Stimulated activated CD4-positive, alpha-beta T cell treated with anti-CD3 and anti-CD28 coated beads, Interleukin-2, amount 100 ng/mL, for 4 hours (primary cell): ENCODE results near the gene EHD2.
"Not testable (repeated sequence)": the region's sequence is repeated elsewhere in the genome, so short reads cannot be mapped to it uniquely, and the experiment has no call there.

ENCODE experiments used
- DNase-seq: peaks from one replicate; pipeline ENCODE4 v3.0.0-alpha.2; 2020; ENCODE audit warnings: low read depth

The EHD2 gene

DNA sequence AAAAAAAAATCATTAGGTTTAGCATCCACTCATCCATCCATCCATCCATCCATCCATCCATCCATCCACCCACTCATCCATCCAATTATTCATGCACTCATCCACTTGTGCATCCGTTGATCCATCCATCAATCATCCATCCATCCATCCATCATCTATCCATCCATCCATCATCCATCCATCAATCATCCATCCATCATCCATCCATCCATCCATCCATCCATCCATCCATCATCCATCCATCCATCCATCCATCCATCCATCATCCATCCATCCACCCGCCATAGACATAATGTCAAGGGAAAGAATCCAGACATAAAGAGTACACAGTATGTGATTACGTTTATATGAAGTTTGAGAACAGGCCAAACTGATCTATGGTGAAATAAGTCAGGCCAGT is 56.3 kb downstream of the EHD2 start:
- no peak for DNase-seq

DNA sequence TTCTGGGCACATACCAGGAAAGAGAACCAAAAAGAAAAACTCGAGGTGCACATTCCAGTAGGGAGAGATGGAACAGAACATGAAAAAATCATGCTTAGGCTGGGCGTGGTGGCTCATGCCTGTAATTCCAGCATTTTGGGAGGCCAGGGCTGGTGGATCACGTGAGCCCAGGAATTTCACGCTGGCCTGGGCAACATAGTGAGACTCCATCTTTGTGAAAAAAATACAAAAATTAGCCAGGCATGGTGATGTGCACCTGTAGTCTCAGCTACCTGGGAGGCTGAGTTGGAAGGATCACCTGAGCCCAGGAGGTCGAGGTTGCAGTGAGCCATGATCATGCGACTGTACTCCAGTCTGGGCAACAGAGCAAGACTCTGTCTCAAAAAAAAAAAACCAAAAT is 58.1 kb downstream of the EHD2 start:
- DNase-seq, result not testable (repeated sequence)

DNA sequence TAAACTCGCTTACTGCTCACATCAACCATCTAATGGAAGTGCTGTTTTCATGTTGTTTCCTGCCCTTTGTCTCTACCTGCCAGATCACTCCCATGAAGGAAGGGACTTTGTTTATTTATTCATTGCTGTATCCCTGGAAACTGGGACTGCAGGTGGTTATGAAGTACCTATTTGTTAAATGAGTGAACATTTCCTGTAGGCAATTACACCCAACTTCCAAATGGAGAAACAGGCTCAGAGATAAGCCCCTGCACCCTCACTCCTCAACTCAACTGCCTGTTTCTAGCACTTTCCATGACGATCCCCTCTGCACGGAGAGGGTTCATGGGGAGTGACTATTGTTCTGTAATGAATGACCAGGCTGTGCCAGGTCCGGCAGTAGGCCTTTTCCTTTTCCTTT is 63.3 kb downstream of the EHD2 start:
- no peak for DNase-seq

DNA sequence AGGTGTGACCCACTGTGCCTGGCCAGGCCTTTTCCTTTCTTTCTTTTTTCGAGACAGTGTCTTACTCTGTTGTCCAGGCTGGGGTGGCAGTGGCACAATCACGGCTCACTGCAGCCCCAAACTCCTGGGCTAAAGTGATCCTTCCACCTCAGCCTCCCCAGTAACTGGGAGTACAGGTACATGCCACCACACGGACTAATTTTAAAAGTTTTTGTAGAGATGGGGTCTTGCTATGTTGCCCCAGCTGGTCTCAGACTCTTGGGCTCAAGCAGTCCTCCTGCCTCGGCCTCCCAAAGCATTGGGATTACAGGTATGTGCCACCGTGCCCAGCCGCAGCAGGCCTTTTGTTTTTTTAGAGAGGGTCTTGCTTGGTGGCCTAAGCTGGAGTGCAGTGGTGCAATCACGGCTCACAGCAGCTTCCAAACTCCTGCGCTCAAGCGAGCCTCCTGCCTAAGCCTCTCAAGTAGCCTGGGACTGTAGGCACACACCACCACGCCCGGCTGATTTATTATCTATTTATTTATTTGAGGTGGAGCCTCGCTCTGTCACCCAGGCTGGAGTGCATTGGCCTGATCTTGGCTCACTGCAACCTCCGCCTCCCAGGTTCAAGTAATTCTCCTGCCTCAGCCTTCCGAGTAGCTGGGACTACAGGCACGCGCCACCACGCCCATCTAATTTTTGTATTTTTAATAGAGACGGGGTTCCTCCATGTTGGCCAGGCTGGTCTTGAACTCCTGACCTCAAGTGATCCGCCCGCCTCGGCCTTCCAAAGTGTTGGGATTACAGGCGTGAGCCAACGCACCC is 64.2 kb downstream of the EHD2 start:
- not testable (repeated sequence) for DNase-seq

DNA sequence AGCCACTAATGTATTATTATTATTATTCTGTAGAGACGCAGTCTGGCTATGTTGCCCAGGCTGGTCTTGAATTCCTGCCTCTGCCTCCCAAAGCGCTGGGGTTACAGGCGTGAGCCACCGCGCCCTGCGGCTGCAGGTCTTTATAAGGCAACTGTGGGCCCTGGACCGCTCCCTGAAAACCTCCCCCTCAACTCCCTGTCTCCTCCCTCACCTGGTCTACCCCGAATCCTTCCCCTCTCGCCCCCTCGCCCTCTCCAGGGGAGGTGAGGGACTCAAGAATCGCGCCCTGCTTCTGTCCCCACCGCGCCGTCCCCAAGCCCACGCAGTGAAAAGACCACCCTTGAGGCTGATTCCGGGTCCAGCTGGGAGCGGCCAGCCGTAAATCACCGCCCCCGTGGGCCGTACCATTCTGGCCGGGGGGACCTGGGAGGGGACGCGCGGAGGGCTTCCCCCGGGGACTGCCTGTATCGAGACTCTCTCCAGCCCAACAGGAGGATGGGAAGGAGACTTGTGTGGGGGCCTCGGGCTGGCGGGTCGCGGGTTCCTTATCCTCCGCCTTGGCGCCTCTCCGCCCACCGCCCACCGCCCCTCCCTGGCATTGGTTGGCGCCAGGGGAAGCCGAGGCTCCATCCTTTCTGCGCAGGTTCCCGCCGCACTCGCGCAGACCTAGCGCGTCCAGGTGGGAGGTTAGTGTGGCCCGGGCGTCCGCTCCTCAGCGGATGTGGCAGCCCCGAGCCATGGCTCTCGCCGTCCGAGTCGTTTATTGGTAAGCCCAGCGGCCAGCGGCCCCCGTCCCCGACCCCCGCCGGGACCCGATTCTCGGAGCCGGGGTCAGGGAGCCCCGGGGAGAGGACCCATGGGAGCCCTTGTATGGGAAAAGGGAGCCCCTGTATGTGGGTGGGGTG is 65.1 kb downstream of the EHD2 start, which contains the start of gene SELENOW:
SELENOW (plus strand) TSS at position 655 of the 905 bp plus-strand sequence; CDS start at position 738, 83 bp downstream.
- peak; percentile 55 for DNase-seq

DNA sequence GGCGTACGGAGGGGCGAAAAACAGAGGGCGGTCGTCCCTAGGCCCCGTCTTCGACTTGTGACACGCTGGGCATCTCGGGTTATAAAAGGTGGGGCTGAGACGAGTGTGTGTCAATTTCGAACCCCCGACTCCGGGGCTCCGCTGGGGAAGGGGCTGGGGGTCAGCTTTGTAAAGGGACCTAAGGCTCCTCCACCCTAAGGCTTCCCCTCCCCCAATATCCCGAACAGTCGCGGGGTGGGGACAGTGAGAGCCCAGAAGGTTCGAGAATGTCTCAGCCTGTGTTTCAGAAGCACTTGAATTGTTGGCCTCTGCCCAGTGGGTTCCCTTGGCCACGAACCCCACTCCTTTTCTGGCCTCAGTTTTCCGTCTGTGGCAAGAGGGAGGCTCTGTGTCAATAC is 65.7 kb downstream of the EHD2 start:
- no peak for DNase-seq

DNA sequence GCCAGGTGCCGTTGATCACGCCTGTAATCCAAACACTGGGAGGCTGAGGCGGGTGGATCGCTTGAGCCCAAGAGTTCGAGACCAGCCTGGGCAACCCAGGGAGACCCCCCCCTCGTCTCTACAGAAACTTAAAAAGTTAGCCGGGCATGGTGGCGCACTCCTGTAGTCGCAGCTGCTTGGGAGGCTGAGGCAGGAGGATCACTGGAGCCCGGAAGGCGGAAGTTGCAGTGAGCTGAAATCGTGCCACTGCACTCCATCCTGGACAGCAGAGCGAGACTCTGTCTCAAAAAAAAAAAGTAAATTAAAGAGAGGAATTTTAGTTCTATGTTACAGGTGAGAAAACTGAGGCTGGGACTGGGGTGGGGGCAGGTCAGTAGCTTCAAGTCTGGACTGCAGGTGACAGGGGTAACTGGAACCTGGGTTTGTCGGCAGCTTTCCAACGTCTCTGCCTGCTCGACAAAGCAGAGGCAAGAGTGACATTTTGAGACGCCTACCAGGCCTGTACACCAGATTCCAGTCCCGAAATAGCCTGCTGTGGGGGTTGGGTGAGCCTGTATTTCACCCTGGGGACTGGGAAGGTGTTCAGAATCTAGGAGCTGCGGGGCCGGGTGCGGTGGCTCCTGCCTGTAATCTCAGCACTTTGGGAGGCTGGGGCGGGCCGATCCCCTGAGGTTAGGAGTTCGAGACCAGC is 66.4 kb downstream of the EHD2 start:
- DNase-seq, result no peak

DNA sequence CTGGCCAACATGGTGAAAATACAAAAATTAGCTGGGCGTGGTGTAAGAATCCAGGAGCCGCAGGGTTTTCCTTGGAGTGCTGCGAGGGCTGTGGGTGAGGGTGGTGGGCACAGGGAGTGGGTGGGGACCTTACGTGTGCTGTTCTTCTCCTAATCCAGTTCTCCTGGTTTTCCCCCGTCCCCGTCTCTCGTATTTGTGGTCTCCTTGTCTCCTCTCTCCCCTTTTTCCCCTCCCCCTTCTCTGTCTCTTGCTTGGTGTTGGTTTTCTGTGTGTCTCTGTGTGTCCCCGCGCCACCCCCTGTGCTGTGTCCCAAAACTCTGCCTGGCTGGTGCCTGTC is 67.0 kb downstream of the EHD2 start:
- DNase-seq, result no peak

DNA sequence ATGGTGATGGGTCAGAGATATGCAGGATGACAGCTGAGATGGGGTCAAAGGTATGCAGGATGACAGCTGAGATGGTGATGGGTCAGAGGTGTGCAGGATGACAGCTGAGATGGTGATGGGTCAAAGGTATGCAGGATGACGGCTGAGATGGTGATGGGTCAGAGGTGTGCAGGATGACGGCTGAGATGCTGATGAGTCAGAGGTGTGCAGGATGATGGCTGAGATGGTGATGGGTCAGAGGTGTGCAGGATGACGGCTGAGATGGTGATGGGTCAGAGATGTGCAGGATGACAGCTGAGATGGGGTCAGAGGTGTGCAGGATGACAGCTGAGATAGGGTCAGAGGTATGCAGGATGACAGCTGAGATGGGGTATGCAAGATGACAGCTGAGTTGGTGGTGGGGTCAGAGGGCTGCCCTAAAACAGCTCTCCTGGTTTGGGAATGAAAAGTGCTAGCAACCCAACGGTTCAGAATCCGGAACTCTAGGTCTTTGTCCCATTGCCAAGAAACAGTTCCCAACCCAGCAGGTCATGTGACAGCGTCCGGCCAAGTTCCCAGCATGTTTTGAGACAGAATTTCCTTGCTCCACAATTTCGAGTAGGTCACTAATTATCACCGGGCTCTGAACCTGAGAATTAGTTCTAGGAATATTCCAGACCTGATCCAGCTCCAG is 68.5 kb downstream of the EHD2 start:
- DNase-seq, result no peak

DNA sequence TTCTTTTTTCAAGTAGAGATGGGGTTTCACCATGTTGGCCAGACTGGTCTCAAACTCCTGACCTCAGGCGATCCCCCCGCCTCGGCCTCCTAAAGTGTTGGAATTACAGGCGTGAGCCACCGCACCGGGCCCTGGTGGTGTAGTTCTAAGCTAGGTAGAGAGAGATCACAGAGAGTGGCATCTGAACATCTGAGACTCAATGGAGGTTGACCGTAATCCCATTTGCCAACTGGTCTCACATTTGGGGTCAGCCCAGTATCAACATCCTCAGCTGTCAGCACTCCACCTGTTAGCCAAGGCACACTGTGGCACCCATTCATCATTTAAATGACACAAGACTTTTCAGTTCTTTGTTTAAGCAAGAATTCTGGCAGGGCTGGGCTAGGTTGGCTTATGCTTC is 73.3 kb downstream of the EHD2 start:
- DNase-seq, result no peak

DNA sequence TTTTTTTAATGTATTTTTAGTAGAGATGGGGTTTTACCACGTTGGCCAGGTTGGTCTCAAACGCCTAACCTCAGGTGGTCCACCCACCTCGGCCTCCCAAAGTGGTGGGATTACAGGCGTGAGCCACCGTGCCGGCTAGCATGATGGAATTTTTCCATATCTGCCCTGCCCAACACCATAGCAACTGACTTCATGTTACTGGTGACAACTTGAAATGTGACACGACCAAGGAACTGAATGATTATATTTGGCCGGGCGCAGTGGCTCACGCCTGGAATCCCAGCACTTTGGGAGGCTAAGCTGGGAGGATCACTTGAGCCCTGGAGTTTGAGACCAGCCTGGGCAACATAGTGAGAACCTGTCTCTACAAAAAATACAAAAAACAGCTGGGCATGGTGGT is 74.1 kb downstream of the EHD2 start:
- not testable (repeated sequence) for DNase-seq

DNA sequence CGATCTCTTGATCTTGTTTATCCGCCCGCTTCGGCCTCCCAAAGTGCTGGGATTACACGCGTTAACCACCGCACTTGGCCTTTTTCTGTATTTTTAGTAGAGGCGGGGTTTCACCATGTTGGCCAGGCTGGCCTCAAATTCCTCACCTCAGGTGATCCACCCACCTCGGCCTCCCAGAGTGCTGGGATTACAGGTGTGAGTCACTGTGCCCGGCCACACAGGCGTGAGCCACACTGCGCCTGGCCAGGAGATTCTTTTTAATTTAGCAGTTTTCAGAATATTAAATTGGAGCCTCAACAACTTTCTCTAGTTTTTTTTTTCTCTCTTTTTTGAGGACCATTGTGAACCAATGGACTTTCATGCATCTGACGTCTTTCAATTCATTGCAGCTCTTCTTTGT is 76.6 kb downstream of the EHD2 start:
- not testable (repeated sequence) for DNase-seq

DNA sequence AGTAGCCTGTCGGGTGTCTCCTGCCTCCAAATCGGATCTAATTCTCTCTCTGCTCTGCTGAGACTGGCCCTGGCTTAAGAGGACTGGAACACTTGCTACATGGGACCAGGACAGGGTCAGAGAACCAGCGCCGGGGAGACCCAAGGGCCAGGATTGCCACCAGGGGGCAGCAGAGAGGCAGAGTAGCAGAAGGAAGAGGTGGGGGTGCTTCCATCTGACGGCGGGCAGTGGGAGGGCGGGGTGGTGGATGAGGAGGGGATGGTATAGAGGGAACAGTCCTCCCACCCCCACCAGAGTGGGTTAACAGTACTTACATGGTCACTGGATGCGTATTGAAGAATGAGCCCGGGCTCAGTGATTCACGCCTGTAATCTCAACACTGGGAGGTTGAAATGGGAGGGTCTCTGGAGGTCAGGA is 77.2 kb downstream of the EHD2 start:
- DNase-seq, result peak; percentile 78

DNA sequence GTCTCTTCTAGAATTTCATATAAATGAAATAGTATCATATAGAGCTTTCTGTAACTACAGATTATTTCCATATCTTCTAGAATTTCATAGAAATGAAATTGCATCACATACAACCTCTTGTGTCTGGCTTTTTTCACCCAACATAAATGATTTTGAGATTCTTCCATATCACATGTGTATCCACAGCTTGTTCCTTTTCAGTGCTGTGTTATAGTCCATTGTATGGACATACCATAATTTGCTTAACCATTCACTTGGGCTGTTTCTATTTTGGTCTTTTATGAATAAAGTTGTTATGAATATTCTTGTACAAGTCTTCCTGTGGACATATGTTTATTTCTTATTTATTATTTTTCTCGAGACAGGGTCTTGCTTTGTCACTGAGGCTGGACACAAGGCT is 79.4 kb downstream of the EHD2 start:
- no peak for DNase-seq
